ENCODE data around the gene MRAS. TPM values are rescaled to one million over a fixed set of nuclear protein-coding genes. Genes with fewer than 3 reads are reported as not detected.

Gene MRAS
- total and polyA plus RNA-seq, 2 of the 8 experiments (the other 6 are each of a cell fraction or from before 2014, with no cell fraction given), result 10.6 to 16.2 TPM

DNA sequence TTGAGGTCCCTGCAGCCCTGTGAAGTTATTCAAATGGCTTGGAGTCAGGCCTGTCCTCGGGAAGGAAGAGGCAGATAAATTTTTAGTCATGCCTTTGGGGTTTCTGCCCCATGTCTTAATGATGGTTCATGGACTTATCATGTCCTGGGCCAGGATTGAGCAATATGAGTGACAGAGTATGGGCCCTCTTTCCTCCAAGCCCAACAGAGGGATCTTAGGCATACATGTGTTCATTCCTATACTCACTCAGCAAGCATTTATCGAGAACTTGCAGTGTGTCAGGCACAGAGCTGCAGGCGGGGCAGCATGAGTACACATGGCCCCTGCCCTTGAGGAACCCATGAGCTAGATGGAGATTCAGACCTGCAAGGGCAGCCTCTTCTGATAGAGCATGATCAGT lies 92.2 kb downstream of the MRAS start (continued):
- TF ChIP-seq, protein P1, sequence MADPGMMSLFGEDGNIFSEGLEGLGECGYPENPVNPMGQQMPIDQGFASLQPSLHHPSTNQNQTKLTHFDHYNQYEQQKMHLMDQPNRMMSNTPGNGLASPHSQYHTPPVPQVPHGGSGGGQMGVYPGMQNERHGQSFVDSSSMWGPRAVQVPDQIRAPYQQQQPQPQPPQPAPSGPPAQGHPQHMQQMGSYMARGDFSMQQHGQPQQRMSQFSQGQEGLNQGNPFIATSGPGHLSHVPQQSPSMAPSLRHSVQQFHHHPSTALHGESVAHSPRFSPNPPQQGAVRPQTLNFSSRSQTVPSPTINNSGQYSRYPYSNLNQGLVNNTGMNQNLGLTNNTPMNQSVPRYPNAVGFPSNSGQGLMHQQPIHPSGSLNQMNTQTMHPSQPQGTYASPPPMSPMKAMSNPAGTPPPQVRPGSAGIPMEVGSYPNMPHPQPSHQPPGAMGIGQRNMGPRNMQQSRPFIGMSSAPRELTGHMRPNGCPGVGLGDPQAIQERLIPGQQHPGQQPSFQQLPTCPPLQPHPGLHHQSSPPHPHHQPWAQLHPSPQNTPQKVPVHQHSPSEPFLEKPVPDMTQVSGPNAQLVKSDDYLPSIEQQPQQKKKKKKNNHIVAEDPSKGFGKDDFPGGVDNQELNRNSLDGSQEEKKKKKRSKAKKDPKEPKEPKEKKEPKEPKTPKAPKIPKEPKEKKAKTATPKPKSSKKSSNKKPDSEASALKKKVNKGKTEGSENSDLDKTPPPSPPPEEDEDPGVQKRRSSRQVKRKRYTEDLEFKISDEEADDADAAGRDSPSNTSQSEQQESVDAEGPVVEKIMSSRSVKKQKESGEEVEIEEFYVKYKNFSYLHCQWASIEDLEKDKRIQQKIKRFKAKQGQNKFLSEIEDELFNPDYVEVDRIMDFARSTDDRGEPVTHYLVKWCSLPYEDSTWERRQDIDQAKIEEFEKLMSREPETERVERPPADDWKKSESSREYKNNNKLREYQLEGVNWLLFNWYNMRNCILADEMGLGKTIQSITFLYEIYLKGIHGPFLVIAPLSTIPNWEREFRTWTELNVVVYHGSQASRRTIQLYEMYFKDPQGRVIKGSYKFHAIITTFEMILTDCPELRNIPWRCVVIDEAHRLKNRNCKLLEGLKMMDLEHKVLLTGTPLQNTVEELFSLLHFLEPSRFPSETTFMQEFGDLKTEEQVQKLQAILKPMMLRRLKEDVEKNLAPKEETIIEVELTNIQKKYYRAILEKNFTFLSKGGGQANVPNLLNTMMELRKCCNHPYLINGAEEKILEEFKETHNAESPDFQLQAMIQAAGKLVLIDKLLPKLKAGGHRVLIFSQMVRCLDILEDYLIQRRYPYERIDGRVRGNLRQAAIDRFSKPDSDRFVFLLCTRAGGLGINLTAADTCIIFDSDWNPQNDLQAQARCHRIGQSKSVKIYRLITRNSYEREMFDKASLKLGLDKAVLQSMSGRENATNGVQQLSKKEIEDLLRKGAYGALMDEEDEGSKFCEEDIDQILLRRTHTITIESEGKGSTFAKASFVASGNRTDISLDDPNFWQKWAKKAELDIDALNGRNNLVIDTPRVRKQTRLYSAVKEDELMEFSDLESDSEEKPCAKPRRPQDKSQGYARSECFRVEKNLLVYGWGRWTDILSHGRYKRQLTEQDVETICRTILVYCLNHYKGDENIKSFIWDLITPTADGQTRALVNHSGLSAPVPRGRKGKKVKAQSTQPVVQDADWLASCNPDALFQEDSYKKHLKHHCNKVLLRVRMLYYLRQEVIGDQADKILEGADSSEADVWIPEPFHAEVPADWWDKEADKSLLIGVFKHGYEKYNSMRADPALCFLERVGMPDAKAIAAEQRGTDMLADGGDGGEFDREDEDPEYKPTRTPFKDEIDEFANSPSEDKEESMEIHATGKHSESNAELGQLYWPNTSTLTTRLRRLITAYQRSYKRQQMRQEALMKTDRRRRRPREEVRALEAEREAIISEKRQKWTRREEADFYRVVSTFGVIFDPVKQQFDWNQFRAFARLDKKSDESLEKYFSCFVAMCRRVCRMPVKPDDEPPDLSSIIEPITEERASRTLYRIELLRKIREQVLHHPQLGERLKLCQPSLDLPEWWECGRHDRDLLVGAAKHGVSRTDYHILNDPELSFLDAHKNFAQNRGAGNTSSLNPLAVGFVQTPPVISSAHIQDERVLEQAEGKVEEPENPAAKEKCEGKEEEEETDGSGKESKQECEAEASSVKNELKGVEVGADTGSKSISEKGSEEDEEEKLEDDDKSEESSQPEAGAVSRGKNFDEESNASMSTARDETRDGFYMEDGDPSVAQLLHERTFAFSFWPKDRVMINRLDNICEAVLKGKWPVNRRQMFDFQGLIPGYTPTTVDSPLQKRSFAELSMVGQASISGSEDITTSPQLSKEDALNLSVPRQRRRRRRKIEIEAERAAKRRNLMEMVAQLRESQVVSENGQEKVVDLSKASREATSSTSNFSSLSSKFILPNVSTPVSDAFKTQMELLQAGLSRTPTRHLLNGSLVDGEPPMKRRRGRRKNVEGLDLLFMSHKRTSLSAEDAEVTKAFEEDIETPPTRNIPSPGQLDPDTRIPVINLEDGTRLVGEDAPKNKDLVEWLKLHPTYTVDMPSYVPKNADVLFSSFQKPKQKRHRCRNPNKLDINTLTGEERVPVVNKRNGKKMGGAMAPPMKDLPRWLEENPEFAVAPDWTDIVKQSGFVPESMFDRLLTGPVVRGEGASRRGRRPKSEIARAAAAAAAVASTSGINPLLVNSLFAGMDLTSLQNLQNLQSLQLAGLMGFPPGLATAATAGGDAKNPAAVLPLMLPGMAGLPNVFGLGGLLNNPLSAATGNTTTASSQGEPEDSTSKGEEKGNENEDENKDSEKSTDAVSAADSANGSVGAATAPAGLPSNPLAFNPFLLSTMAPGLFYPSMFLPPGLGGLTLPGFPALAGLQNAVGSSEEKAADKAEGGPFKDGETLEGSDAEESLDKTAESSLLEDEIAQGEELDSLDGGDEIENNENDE (IDR thresholded peaks at IDR 0.05; ENCODE audit: insufficient replicate concordance, low read length), result no peak
- TF ChIP-seq RBBP5 (IDR thresholded peaks at IDR 0.05; ENCODE audit: borderline replicate concordance, low read depth, low read length), result no peak
- TF ChIP-seq NRF1 (IDR thresholded peaks at IDR 0.05; ENCODE audit: low read depth, low read length), result no peak
- TF ChIP-seq BACH1 (IDR thresholded peaks at IDR 0.05; ENCODE audit: low read length), result no peak
- TF ChIP-seq, protein P2, sequence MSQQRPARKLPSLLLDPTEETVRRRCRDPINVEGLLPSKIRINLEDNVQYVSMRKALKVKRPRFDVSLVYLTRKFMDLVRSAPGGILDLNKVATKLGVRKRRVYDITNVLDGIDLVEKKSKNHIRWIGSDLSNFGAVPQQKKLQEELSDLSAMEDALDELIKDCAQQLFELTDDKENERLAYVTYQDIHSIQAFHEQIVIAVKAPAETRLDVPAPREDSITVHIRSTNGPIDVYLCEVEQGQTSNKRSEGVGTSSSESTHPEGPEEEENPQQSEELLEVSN (IDR thresholded peaks at IDR 0.05), result no peak
